GM21528 (cell line): Measurements from ENCODE around the gene ZDHHC3.
"Not testable (repeated sequence)": the region's sequence is repeated elsewhere in the genome, so short reads cannot be mapped to it uniquely, and the experiment has no call there.

Source experiments
- ATAC-seq: cut with Tn5 transposase; IDR thresholded peaks from one replicate; pipeline ENCODE4 v1.9.1; 2021; ENCODE audit warnings: mild to moderate bottlenecking, moderate library complexity; ENCODE audit not compliant: unreplicated experiment, low FRiP score

The ZDHHC3 gene

GRCh38 chr3:44968447-44968858 is 7.5 kb downstream of the ZDHHC3 start:
- ATAC-seq, result no peak

- ATAC-seq, result no peak
Measured at GRCh38 chr3:44966795-44967278, 9.1 kb downstream of the ZDHHC3 start.

GRCh38 chr3:44965165-44965564 is 10.8 kb downstream of the ZDHHC3 start:
- ATAC-seq, result no peak

- ATAC-seq, result no peak
Measured at GRCh38 chr3:44963571-44964325, 12.2 kb downstream of the ZDHHC3 start.

- ATAC-seq, result no peak
Measured at GRCh38 chr3:44962621-44963393, 13.2 kb downstream of the ZDHHC3 start.

- ATAC-seq, result no peak
Measured at GRCh38 chr3:44961888-44962287, 14.1 kb downstream of the ZDHHC3 start.

- no peak for ATAC-seq
Measured at GRCh38 chr3:44960387-44961026, 15.5 kb downstream of the ZDHHC3 start.

GRCh38 chr3:44958386-44958785 is 17.6 kb downstream of the ZDHHC3 start:
- no peak for ATAC-seq

- ATAC-seq, result no peak
Measured at GRCh38 chr3:44957986-44958385, 18.0 kb downstream of the ZDHHC3 start.

GRCh38 chr3:44955917-44956316 is 20.1 kb downstream of the ZDHHC3 start:
- ATAC-seq, result no peak

- ATAC-seq, result no peak
Measured at GRCh38 chr3:44954962-44955361, 21.0 kb downstream of the ZDHHC3 start.

GRCh38 chr3:44954304-44954703 is 21.7 kb downstream of the ZDHHC3 start:
- ATAC-seq, result no peak

- no peak for ATAC-seq
Measured at GRCh38 chr3:44952689-44953088, 23.3 kb downstream of the ZDHHC3 start.

GRCh38 chr3:44950275-44950734 is 25.7 kb downstream of the ZDHHC3 start:
- ATAC-seq, result no peak

GRCh38 chr3:44949770-44950169 is 26.2 kb downstream of the ZDHHC3 start:
- not testable (repeated sequence) for ATAC-seq

- no peak for ATAC-seq
Measured at GRCh38 chr3:44948239-44948638, 27.7 kb downstream of the ZDHHC3 start.

- no peak for ATAC-seq
Measured at GRCh38 chr3:44942202-44942921, 33.6 kb downstream of the ZDHHC3 start.

- no peak for ATAC-seq
Measured at GRCh38 chr3:44939581-44940036, 36.4 kb downstream of the ZDHHC3 start.

- ATAC-seq, result no peak
Measured at GRCh38 chr3:44932986-44933944, 42.7 kb downstream of the ZDHHC3 start.
